ENCODE measurements around the gene LSMEM2.
"Not testable (repeated sequence)": the region's sequence is repeated elsewhere in the genome, so short reads cannot be mapped to it uniquely, and the experiment has no call there.

The LSMEM2 gene

DNA sequence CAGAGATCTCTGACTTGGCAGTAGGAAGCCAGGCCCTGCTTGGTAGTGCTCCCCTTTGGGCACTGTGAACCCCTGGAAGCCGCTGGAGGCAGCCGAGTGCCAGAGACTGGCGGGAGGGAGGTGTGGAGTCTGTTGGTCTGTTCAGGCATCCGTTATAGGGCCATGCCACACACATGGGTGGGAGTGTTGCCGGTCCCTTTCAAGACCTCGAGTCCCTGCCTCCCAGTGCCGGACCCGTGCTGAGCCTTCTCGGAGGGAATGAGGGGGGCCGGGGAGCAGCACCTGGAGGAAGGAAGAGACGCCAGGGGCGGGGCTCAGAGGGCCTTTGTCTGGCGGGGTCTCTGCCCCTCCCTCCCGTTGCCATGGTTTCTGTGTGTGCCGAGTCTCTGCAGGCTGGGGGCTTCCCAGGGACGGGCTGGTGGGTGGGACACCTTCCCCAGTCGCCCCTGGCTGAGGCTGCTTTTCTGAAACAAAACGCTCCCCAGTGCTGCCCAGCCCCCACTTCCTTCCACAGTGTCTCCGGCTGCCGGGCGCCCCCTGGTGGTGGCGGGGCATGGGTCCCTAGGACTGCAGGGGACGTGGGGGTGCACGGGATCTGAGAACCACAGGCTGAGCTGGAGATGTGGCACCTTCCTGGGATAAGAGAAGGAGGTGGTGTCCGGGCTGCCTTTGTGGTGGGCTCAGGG, 32.9 kb upstream of the LSMEM2 start:
- DNase-seq, result peak in 55 of 56 donors; percentile 32 to 92 (median 75)

GRCh38 chr3:50246517-50246954, 32.4 kb upstream of the LSMEM2 start:
- DNase-seq, result no peak

- DNase-seq, result no peak
Observed at GRCh38 chr3:50248387-50248786, 30.5 kb upstream of the LSMEM2 start.

DNA sequence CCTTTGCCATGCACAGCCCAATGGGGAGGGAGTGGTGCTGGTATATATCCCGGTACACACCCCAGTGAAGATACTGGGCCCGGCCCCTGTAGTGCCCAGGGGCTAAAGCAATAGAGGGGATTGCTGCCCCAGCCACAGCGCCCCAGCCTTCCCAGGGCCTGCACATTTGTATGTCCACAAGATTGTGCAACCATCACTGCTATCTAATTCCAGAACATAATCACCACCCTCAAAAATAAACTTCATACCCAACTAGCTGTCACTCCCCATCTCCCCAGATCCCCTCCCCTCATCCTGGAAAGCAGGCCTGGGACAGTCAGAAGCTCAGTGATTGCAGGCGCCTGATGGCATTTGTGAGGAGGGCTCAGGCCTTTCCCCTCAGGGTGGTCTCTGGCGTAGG, 29.4 kb upstream of the LSMEM2 start:
- DNase-seq, result no peak

DNA sequence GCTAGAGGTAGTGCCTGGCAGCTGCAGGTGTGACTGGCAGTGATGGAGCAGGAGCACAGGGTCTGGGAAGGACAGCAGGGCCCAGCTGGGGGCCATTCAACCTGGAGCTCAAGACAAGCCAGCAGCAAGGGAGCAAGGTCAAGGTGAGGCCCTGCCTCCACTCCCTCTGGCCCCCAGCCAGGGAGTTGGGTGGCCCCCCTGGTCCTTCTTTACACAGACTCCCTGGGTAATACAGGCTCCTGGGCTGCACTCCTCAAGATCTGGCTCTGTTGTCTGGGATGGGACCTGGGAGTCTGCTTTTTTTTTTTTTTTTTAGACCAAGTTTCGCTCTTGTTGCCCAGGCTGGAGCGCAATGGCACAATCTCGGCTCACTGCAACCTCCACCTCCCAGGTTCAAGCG, 28.4 kb upstream of the LSMEM2 start:
- DNase-seq, result no peak

DNA sequence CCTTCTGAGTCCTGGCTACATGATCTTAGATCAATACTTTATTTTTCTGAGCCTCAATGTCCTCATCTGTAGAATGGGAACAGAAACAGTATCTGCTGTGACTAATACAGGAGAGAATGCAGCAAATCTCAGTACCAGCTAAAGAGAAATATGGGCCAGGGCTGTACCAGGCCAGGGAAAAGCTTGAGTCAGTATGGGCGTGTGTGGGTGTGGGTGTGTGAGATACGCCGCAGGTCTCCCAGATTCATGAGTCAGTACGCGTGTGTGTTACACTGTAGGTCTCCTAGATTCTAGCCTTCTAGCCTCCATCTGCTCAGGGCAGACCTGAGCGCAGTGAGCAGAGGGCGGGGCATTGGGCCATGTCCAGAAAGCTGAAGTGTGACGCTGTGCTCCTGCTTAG, 27.7 kb upstream of the LSMEM2 start:
- no peak for DNase-seq

GRCh38 chr3:50254577-50255250, 24.2 kb upstream of the LSMEM2 start:
- peak in 4 of 56 donors; percentile 13 to 32 (median 18) for DNase-seq

GRCh38 chr3:50255251-50255615, 23.7 kb upstream of the LSMEM2 start:
- DNase-seq, result no peak

DNA sequence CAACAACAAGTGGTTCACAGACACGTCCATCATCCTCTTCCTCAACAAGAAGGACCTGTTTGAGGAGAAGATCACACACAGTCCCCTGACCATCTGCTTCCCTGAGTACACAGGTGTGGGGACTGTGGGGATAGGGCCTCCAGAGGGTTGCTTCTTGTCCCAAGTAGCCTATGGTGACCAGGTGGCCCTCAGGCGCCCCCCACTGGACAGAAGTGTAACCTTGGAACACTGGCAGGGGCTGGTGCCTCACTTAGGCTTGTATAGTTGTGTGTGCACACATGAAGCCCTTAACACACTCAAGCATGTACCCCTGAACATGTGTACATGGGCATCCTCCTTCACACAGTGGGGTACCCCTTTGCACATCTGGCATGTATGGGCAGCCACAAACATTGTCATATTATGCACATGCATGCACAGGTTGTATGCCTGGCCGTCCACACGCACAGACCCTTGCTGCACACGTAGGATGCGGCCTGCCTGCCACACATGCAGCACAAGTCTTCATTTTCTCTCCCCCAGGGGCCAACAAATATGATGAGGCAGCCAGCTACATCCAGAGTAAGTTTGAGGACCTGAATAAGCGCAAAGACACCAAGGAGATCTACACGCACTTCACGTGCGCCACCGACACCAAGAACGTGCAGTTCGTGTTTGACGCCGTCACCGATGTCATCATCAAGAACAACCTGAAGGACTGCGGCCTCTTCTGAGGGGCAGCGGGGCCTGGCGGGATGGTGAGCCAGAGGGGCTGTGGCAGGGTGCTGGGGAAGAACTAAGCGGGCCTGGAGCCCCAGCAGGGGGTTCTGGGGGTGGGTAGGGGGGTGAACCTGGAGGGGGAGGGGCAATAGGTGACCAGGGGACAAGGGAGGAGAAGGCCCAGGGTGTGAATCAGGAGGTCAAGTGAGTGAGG, 21.7 kb upstream of the LSMEM2 start:
- peak in 11 of 56 donors; percentile 18 to 46 (median 22) for DNase-seq

- DNase-seq, result peak in 1 of 56 donors; percentile 27
Observed at GRCh38 chr3:50258029-50258680, 20.7 kb upstream of the LSMEM2 start.

DNA sequence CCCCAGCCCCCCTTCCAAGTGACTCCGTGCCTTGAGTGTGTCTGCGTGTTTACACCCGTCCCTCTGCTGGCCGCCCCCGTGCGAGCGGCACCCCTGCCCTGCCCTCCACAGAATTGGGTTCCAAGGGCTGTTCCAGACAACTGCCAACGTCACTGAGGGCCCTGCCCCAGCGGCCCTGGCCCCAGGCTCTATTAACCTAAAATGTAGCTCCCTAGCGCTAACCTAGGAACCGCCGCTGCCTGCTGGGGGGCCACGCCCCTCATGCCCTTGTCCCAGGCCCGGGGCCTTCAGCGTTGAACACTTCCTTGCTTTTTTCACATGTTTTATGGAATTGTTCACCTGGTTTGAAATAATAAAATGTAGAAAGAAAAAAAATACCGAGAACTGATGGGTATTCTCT, 19.9 kb upstream of the LSMEM2 start:
- peak in 4 of 56 donors; percentile 22 to 34 (median 26) for DNase-seq

- peak in 1 of 56 donors; percentile 57 for DNase-seq
Observed at GRCh38 chr3:50259432-50260026, 19.4 kb upstream of the LSMEM2 start.

- peak; percentile 76 to 98 (median 92) for DNase-seq
Observed at GRCh38 chr3:50260027-50260941, 18.6 kb upstream of the LSMEM2 start.

DNA sequence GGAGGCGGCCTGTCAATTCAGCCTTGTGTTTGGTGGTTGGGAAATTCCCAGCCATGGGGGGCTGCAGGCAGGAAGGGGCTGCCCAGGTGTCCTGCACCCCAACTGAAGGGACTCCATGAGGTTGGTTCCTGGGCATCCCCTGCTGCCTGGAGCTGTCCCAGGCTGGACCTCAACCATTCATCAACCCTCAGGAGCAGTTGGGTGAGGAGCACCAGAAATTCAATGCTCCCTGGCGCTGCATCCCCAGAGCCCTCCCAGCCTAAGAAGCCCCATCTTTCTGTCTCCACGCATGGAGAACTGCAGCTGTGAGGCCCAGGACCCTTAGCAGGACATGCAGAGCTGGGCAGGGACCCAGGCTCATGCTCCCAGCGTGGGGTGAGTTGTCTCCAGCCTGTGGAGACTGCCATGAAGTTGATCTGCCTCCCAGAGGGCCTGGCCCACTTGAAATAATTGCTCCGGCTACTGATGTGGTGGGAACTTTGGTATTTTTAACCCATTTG, 17.9 kb upstream of the LSMEM2 start:
- DNase-seq, result peak in 7 of 56 donors; percentile 39 to 74 (median 56)

GRCh38 chr3:50261505-50261904, 17.4 kb upstream of the LSMEM2 start:
- DNase-seq, result peak in 1 of 56 donors; percentile 16

DNA sequence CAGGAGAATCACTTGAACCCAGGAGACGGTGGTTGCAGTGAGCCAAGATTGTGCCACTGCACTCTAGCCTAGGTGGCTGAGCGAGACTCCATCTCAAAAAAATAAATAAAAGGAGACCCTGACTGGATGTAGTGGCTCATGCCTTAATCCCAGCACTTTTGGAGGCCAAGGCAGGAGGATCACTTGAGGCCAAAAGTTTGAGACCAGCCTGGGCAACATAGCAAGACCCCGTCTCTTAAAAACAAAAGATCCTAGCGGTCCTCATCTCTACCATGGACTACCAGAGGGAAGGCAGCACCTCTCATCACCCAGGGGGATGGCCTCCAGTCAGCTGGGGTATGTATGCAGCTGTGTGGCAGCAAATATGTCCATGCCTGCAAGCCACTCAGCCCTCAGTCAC, 16.7 kb upstream of the LSMEM2 start:
- not testable (repeated sequence) for DNase-seq

DNA sequence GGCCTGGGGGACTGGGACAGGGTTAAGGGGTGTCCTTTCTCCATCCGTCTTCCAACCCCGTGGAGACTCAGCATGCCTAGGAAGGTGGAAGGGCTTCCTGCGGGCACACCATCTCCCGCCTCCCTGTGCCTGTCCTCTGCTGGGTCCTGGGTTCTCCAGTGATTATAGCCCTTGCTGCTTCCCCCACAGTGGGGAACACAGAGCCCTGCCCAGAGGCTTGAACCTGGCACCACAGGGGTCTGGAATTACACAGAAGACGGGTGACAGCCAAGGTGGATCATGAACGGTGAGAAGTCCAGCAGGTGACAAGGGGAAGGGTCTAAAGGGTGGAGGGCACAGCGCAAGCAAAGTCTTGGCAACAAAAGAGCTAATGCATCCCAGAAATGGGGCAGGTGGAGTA, 16.1 kb upstream of the LSMEM2 start:
- DNase-seq, result no peak

DNA sequence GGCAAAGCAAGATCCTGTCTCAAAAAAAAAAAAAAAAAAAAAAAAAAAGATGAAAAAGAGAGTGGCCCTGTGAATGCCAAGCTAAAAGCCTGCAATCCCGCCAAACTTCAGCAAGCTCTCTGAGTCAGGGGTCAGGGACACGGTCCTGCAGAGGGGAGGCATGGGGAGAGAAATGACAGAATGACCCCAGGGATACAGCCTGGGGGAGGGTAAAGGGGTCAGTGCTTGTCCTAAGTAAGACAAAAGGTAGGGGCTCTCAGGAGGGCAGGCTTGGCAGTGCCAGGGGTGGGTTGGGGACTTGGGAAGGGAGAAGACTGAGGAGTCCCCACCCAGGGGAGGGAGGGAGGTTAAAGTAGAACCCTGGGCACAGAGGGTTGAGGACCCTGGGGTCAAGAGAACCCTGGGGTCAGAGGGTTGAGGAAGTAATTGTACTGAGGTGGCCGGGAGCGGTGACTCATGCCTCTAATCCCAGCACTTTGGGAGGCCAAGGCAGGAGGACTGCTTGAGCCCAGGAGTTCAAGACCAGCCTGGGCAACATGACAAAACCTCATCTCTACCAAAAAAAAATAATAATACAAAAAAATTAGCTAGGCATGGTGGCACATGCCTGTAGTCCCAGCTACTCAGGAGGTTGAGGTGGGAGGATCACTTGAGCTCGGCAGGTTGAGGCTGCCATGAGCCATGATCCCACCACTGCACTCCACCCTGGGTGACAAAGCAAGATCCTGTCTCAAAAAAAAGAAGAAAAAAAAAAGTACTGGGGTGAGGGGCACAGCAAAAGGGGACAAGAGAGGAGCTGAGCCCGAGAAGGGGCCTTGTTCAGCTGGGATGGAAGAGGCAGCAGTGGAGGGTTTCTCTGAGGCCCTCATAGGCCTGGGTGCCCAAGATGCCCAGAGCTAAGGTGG, 15.2 kb upstream of the LSMEM2 start:
- no peak for DNase-seq
